RWPE2 (cell line): ENCODE measurements around the gene NDUFB7.
A peak's percentile ranks its signal among the peaks of the same experiment; 100 is the strongest.

Source experiments
- ATAC-seq: fragments of 200-7000 bp; cut with Tn5 transposase; 3 replicates; pipeline ENCODE4 v1.9.1; 2021; ENCODE audit warnings: low read depth
- DNase-seq: peaks from one replicate; pipeline ENCODE4 v3.0.0-alpha.2; 2020; ENCODE audit warnings: low spot score
- H3K27ac ChIP-seq: fragments of 450-650 bp; 2 replicates; pipeline ENCODE4 v1.5.1; 2017; ENCODE audit warnings: mild to moderate bottlenecking; ENCODE audit not compliant: poor library complexity, severe bottlenecking
- H3K27me3 ChIP-seq: fragments of 250-450 bp; sonication (Bioruptor Pico); 2 replicates; pipeline ENCODE4 v1.5.1; 2021; ENCODE audit warnings: mild to moderate bottlenecking, moderate library complexity; ENCODE audit not compliant: insufficient read depth, poor library complexity, severe bottlenecking
- H3K36me3 ChIP-seq: fragments of 250-450 bp; sonication (Bioruptor Pico); 2 replicates; pipeline ENCODE4 v1.5.1; 2020; ENCODE audit warnings: low read depth, mild to moderate bottlenecking, moderate library complexity
- H3K4me1 ChIP-seq: fragments of 250-450 bp; sonication (Bioruptor Pico); 2 replicates; pipeline ENCODE4 v1.5.1; 2021; ENCODE audit warnings: mild to moderate bottlenecking, moderate library complexity; ENCODE audit not compliant: insufficient read depth, poor library complexity, severe bottlenecking
- H3K4me3 ChIP-seq: fragments of 250-450 bp; sonication (Bioruptor Pico); 2 replicates; pipeline ENCODE4 v1.5.1; 2021; ENCODE audit warnings: mild to moderate bottlenecking, moderate library complexity; ENCODE audit not compliant: severe bottlenecking
- H3K9me3 ChIP-seq: fragments of 250-450 bp; sonication (Bioruptor Pico); 2 replicates; pipeline ENCODE4 v1.5.1; 2021; ENCODE audit warnings: mild to moderate bottlenecking, moderate library complexity; ENCODE audit not compliant: severe bottlenecking
- TF ChIP-seq, protein P1 (sequence below): fragments of 450-650 bp; IDR thresholded peaks from one replicate; pipeline ENCODE4 v1.5.1; 2017; ENCODE audit warnings: mild to moderate bottlenecking, moderate library complexity; ENCODE audit not compliant: poor library complexity, severe bottlenecking

NDUFB7 gene

DNA sequence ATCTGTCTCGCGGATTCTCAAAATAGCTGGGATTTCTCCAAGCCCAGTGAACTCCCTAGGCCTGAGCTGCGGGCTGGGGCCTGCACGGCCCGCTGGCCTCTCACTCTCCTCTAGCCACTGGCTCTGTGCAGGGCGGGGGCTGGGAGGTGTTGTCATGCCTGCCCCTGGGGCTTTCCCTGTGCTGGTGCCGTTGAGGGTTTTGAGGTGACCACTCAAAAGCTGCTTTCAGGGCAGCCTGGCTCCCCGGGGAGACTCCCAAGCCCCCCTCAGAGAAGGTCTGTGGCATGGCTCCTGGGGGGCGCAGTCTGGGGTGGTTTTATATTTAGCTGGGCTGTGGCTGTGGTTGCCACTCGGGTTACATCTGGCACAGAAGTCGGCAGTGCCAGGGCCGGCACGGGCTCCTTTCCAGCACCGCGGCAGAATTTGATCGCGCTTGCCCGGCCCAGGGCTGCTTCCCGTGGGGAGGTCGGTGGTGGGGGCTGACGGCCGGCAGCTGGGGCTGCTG lies 10.0 kb downstream of the NDUFB7 start:
- TF ChIP-seq, protein P1, sequence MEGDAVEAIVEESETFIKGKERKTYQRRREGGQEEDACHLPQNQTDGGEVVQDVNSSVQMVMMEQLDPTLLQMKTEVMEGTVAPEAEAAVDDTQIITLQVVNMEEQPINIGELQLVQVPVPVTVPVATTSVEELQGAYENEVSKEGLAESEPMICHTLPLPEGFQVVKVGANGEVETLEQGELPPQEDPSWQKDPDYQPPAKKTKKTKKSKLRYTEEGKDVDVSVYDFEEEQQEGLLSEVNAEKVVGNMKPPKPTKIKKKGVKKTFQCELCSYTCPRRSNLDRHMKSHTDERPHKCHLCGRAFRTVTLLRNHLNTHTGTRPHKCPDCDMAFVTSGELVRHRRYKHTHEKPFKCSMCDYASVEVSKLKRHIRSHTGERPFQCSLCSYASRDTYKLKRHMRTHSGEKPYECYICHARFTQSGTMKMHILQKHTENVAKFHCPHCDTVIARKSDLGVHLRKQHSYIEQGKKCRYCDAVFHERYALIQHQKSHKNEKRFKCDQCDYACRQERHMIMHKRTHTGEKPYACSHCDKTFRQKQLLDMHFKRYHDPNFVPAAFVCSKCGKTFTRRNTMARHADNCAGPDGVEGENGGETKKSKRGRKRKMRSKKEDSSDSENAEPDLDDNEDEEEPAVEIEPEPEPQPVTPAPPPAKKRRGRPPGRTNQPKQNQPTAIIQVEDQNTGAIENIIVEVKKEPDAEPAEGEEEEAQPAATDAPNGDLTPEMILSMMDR = no peak
- Histone ChIP-seq H3K9me3 (no peaks in the 10 kb centered on the region), H3K36me3 (peaks cover 30% of the 10 kb centered on the region), H3K4me3 (no peak overlapping the region), H3K4me1 (peaks cover 37% of the 10 kb centered on the region), H3K27ac (peak overlapping the region; percentile 82), H3K27me3 (no peaks in the 10 kb centered on the region)
- DNase-seq (peak; percentile 71), ATAC-seq (peak; percentile 76)

DNA sequence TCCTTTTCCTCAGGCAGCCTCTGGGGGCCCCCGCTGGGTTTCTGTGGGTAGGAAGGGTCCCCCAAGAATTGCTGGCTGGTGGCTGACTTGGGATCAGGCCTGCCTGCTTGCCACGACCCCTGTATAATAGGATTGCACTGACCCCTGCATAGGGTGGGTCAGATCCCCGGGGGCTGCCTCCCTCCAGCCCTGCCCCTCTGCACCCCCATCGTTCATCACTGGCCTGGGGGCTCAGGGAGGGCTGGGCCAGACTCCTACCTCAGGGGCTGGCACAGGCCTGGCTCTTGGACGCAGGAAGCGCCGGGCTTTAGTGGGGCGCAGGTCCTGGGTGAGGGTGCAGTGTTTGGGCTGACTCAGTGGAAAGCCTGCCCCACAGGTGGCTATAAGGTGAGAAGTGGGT lies 10.6 kb downstream of the NDUFB7 start:
- peak; percentile 7 for ATAC-seq
- H3K27me3 ChIP-seq = no peaks in the 10 kb centered on the region
- H3K4me3 ChIP-seq = no peak overlapping the region
- TF ChIP-seq, protein P1 = no peak
- peaks cover 30% of the 10 kb centered on the region for H3K36me3 ChIP-seq
- DNase-seq = no peak
- H3K4me1 ChIP-seq = peaks cover 37% of the 10 kb centered on the region
- H3K27ac ChIP-seq = peak overlapping the region; percentile 82
- H3K9me3 ChIP-seq = no peaks in the 10 kb centered on the region

DNA sequence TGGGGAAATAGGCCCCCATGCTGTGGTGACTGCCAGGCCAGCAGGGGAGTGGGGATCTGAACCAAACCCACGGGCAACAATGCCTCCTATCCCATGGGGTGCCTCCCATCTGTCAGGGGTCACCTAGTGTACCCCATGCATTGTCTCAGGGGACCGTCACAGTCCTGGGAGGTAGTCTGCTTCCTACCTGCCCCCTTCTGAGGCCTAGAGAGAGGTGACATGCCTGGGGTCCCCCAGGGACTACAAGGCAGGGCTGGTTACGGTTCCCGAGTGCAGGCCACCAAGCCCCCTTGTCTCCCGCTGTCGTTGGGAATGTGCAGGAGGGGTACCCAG lies 11.1 kb downstream of the NDUFB7 start:
- Histone ChIP-seq H3K4me1 (peaks cover 37% of the 10 kb centered on the region), H3K27me3 (no peaks in the 10 kb centered on the region), H3K4me3 (no peak overlapping the region), H3K9me3 (no peaks in the 10 kb centered on the region), H3K36me3 (peaks cover 25% of the 10 kb centered on the region), H3K27ac (peak overlapping the region; percentile 82)
- no peak for ATAC-seq
- DNase-seq = no peak
- TF ChIP-seq, protein P1 = no peak

DNA sequence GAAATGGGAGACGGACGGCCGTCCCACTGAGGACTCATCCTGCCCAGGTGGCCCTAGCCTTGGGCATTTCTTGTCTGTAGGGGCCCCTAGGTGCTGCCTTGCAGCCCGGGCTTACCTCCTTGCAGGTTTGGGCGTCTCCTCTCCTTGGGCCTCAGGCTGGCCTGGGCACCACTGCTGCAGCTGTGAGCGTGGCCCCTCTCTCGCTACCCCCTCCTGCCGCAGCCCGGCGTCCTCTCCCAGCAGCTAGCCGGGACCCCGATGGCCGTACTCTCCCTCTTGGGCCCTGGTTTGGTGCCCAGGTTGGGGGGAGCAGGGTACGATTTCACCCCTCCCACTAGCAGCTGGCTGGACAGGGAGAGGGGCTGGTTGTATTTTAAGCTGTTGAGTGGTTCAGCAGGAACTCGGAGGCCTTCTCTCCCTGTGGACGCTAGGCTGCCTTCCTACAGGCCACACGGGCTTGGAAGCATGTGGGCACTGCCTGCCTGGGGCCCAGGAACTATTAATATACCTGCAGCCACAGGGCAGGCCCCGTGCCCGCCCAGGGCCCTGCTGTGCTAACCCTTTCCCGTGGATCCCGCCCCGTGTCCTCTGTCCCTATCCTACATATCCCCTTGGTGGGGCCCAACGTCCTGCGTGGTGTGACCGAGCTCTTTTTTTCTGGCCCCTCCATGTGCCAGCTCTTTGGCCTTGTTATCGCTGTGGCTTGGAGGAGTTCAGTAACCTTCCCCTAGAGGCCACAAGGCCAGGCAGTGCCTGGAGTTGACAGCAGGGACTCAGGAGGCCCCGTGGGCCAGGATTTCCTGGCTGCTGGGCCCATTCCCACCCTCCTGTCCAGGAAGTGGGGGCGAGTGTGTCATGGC lies 11.7 kb downstream of the NDUFB7 start:
- Histone ChIP-seq H3K4me3 (no peak overlapping the region), H3K36me3 (peaks cover 22% of the 10 kb centered on the region), H3K27me3 (no peaks in the 10 kb centered on the region), H3K27ac (peak overlapping the region; percentile 82), H3K9me3 (no peaks in the 10 kb centered on the region), H3K4me1 (peaks cover 37% of the 10 kb centered on the region)
- ATAC-seq = no peak
- TF ChIP-seq, protein P1 = no peak
- DNase-seq = peak; percentile 64

DNA sequence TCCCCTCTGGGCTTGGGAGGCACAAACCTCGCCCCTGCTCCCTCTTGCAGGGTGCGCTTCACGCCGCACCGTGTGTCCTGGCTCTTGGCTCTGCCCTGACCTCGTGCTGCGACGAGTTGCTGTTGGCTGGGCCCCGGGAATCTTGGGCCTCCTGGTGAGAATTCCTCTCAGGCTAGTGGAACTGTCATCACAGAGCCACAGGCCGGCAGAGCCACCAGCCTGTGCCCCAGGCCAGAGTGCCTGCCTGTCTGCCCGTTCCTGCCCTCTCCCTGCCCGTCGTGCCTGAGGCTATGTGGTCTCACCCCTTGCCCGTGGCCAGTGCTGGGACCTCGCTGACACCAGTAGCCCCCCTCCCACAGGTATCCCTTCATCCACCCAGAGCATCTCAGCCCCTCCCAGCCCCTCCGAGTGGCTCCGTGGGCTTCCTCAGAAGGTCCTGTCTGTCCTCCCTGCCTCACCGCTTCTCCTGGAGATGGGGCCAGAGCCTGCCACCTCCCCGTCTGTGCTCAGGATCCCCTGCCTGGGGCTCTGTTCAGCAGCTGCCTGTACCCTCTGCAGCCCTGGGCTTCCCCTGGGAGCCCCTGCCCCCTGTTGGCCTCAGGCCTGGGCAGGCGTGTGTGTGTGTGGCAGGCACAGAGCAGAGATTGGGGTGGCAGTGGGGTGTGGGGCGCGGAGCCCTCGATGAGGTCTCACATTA lies 13.3 kb downstream of the NDUFB7 start:
- H3K9me3 ChIP-seq = no peaks in the 10 kb centered on the region
- peaks cover 10% of the 10 kb centered on the region for H3K36me3 ChIP-seq
- no peak overlapping the region for H3K4me3 ChIP-seq
- H3K27ac ChIP-seq = peak overlapping the region; percentile 82
- DNase-seq (no peak), ATAC-seq (no peak)
- peaks cover 40% of the 10 kb centered on the region for H3K4me1 ChIP-seq
- no peaks in the 10 kb centered on the region for H3K27me3 ChIP-seq
- TF ChIP-seq, protein P1 = no peak
